GM19397 (cell line): ENCODE data around the gene CACNG6.
"Not testable (repeated sequence)": the region's sequence is repeated elsewhere in the genome, so short reads cannot be mapped to it uniquely, and the experiment has no call there.

Experiments
- ATAC-seq: cut with Tn5 transposase; IDR thresholded peaks from one replicate; pipeline ENCODE4 v1.9.1; 2021; ENCODE audit warnings: mild to moderate bottlenecking, moderate library complexity; ENCODE audit not compliant: unreplicated experiment

CACNG6 gene

GRCh38 chr19:53999694-54000093, 8.3 kb downstream of the CACNG6 start:
- no peak for ATAC-seq

- no peak for ATAC-seq
Observed at GRCh38 chr19:54001496-54001895, 10.1 kb downstream of the CACNG6 start.

GRCh38 chr19:54002495-54003315, 11.3 kb downstream of the CACNG6 start:
- no peak for ATAC-seq

- no peak for ATAC-seq
Observed at GRCh38 chr19:54009440-54009839, 18.0 kb downstream of the CACNG6 start.

GRCh38 chr19:54010474-54010873, 19.0 kb downstream of the CACNG6 start:
- no peak for ATAC-seq

- ATAC-seq: no peak
Observed at GRCh38 chr19:54011507-54012211, 20.2 kb downstream of the CACNG6 start.

- ATAC-seq: no peak
Observed at GRCh38 chr19:54013866-54014265, 22.4 kb downstream of the CACNG6 start.

GRCh38 chr19:54014920-54015560, 23.6 kb downstream of the CACNG6 start:
- ATAC-seq: no peak

- no peak for ATAC-seq
Observed at GRCh38 chr19:54017261-54017660, 25.8 kb downstream of the CACNG6 start.

- ATAC-seq: no peak
Observed at GRCh38 chr19:54021363-54021762, 29.9 kb downstream of the CACNG6 start.

GRCh38 chr19:54021932-54022331, 30.5 kb downstream of the CACNG6 start:
- no peak for ATAC-seq

- no peak for ATAC-seq
Observed at GRCh38 chr19:54023191-54023590, 31.8 kb downstream of the CACNG6 start.

GRCh38 chr19:54024660-54025059, 33.2 kb downstream of the CACNG6 start:
- no peak for ATAC-seq

GRCh38 chr19:54026656-54027055, 35.2 kb downstream of the CACNG6 start:
- no peak for ATAC-seq

- ATAC-seq: no peak
Observed at GRCh38 chr19:54029301-54029700, 37.9 kb downstream of the CACNG6 start.

- ATAC-seq: no peak
Observed at GRCh38 chr19:54029930-54030490, 38.6 kb downstream of the CACNG6 start.

- ATAC-seq: no peak
Observed at GRCh38 chr19:54030895-54031586, 39.6 kb downstream of the CACNG6 start.

- no peak for ATAC-seq
Observed at GRCh38 chr19:54035215-54036178, 44.1 kb downstream of the CACNG6 start.

GRCh38 chr19:54036542-54036941, 45.1 kb downstream of the CACNG6 start:
- ATAC-seq: not testable (repeated sequence)

- no peak for ATAC-seq
Observed at GRCh38 chr19:54040003-54040402, 48.6 kb downstream of the CACNG6 start.
